Pons (tissue), 1 donor: ENCODE measurements around the gene OSBPL9.
"Not testable (repeated sequence)": the region's sequence is repeated elsewhere in the genome, so short reads cannot be mapped to it uniquely, and the experiment has no call there.

Experiments used
- DNase-seq: peaks from one replicate; pipeline ENCODE4 v3.0.0-alpha.2; 2016; ENCODE audit warnings: low spot score

OSBPL9 gene

GRCh38 chr1:51636764-51637522 lies 20.1 kb downstream of the OSBPL9 start:
- DNase-seq: no peak

- DNase-seq: no peak
These were observed 21.5 kb downstream of the OSBPL9 start for GRCh38 chr1:51638350-51638749.

GRCh38 chr1:51639694-51640093 lies 22.8 kb downstream of the OSBPL9 start:
- no peak for DNase-seq

GRCh38 chr1:51641096-51641495 lies 24.2 kb downstream of the OSBPL9 start:
- no peak for DNase-seq

- DNase-seq: no peak
These were observed 25.8 kb downstream of the OSBPL9 start for GRCh38 chr1:51642739-51643142.

- DNase-seq: no peak
These were observed 26.5 kb downstream of the OSBPL9 start for GRCh38 chr1:51643362-51643761.

GRCh38 chr1:51644020-51644419 lies 27.1 kb downstream of the OSBPL9 start:
- DNase-seq: no peak

- no peak for DNase-seq
These were observed 27.8 kb downstream of the OSBPL9 start for GRCh38 chr1:51644533-51645197.

- DNase-seq: not testable (repeated sequence)
These were observed 29.7 kb downstream of the OSBPL9 start for GRCh38 chr1:51646592-51646991.

GRCh38 chr1:51648180-51649109 lies 31.6 kb downstream of the OSBPL9 start:
- DNase-seq: no peak

- no peak for DNase-seq
These were observed 32.8 kb downstream of the OSBPL9 start for GRCh38 chr1:51649593-51650091.

GRCh38 chr1:51650198-51650597 lies 33.3 kb downstream of the OSBPL9 start:
- DNase-seq: no peak

- DNase-seq: no peak
These were observed 34.7 kb downstream of the OSBPL9 start for GRCh38 chr1:51651552-51651942.

- DNase-seq: no peak
These were observed 35.7 kb downstream of the OSBPL9 start for GRCh38 chr1:51652599-51652998.

- no peak for DNase-seq
These were observed 36.2 kb downstream of the OSBPL9 start for GRCh38 chr1:51653127-51653526.

GRCh38 chr1:51654000-51654399 lies 37.1 kb downstream of the OSBPL9 start:
- DNase-seq: no peak

GRCh38 chr1:51656374-51656773 lies 39.5 kb downstream of the OSBPL9 start:
- DNase-seq: no peak

GRCh38 chr1:51660580-51660979 lies 43.7 kb downstream of the OSBPL9 start:
- no peak for DNase-seq

GRCh38 chr1:51661081-51661518 lies 44.2 kb downstream of the OSBPL9 start:
- DNase-seq: no peak

GRCh38 chr1:51663105-51663504 lies 46.2 kb downstream of the OSBPL9 start:
- DNase-seq: no peak

- DNase-seq: no peak
These were observed 46.8 kb downstream of the OSBPL9 start for GRCh38 chr1:51663721-51664120.
